Spinal cord (tissue), 10 donors: ENCODE data around the gene PRDX6. TPM values are rescaled to one million over a fixed set of nuclear protein-coding genes. Genes with fewer than 3 reads are reported as not detected.
"Not testable (repeated sequence)": the region's sequence is repeated elsewhere in the genome, so short reads cannot be mapped to it uniquely, and the experiment has no call there.

Experiments used
- DNase-seq, 6 donors: peaks; one replicate each; pipeline versions ENCODE4 v3.0.0 to v3.0.0-alpha.2; 2013 to 2015; ENCODE audit warnings: low spot score in 6 of 6, low read depth in 4 of 6
- H3K27ac ChIP-seq: one replicate; pipeline ENCODE4 v1.5.1; 2013; ENCODE audit warnings: low read depth, low read length, control low read depth
- H3K27me3 ChIP-seq: one replicate; pipeline ENCODE4 v1.6.1; 2013; ENCODE audit warnings: low read length; ENCODE audit not compliant: control insufficient read depth, insufficient read depth
- H3K36me3 ChIP-seq: one replicate; pipeline ENCODE4 v1.6.1; 2013; ENCODE audit warnings: low read length; ENCODE audit not compliant: control insufficient read depth, insufficient read depth
- H3K4me1 ChIP-seq: one replicate; pipeline ENCODE4 v1.6.1; 2013; ENCODE audit warnings: low read length; ENCODE audit not compliant: control insufficient read depth, insufficient read depth
- H3K4me3 ChIP-seq: one replicate; pipeline ENCODE4 v1.5.1; 2013; ENCODE audit warnings: low read depth, low read length, control low read depth
- H3K9me3 ChIP-seq: one replicate; pipeline ENCODE4 v1.6.1; 2013; ENCODE audit warnings: low read length; ENCODE audit not compliant: control insufficient read depth, insufficient read depth
- WGBS: methylation state at CpG from one replicate; pipeline ENCODE4 v1.1.5; 2013; ENCODE audit warnings: missing lambda C conversion rate; ENCODE audit not compliant: insufficient coverage; 5-methylcytosine and 5-hydroxymethylcytosine counted together
- polyA plus RNA-seq, 2 donors: library from polyadenylated mRNA; unstranded; fragments of 120-200 nt; gene quantifications; one replicate each; pipeline ENCODE4 v1.2.1, GENCODE V29; 2013; ENCODE audit not compliant: insufficient read length in 2 of 2
- total RNA-seq, 2 donors: library from RNA; depleted of rRNA in 1 of 2; stranded (reverse); fragments of 120-200 nt in 1 of 2; fragments of >200 nt in 1 of 2; gene quantifications; one replicate each; pipeline versions ENCODE4 v1.2.3 to v1.2.4, GENCODE V29; 2013 to 2014
- donor health status: healthy.

PRDX6 gene
- total and polyA plus RNA-seq, 4 donors = 99.9 to 150 (median 139) TPM

- H3K27ac ChIP-seq = no peak overlapping the region
- no peak for DNase-seq
- H3K36me3 ChIP-seq = no peaks in the 10 kb centered on the region
- WGBS = 85% methylated on average over 4 of the region's 6 CpGs
- H3K4me3 ChIP-seq = no peak overlapping the region
- peaks cover 4% of the 10 kb centered on the region for H3K4me1 ChIP-seq
- H3K27me3 ChIP-seq = no peaks in the 10 kb centered on the region
- H3K9me3 ChIP-seq = no peaks in the 10 kb centered on the region
Observed at GRCh38 chr1:173506437-173506836, 29.3 kb downstream of the PRDX6 start.

GRCh38 chr1:173507205-173507846 is 30.2 kb downstream of the PRDX6 start:
- peaks cover 4% of the 10 kb centered on the region for H3K4me1 ChIP-seq
- no peaks in the 10 kb centered on the region for H3K36me3 ChIP-seq
- H3K27me3 ChIP-seq = no peaks in the 10 kb centered on the region
- peak; percentile 36 to 86 (median 52) for DNase-seq
- no peaks in the 10 kb centered on the region for H3K9me3 ChIP-seq
- no peak overlapping the region for H3K4me3 ChIP-seq
- 7% methylated on average over 3 of the region's 3 CpGs for WGBS
- H3K27ac ChIP-seq = peak overlapping the region; percentile 45

GRCh38 chr1:173507847-173508209 is 30.7 kb downstream of the PRDX6 start:
- H3K27ac ChIP-seq = peak overlapping the region; percentile 45
- no peak overlapping the region for H3K4me3 ChIP-seq
- H3K9me3 ChIP-seq = no peaks in the 10 kb centered on the region
- H3K36me3 ChIP-seq = no peaks in the 10 kb centered on the region
- DNase-seq = no peak
- H3K4me1 ChIP-seq = peaks cover 4% of the 10 kb centered on the region
- H3K27me3 ChIP-seq = no peaks in the 10 kb centered on the region
- WGBS = 27% methylated on average over 3 of the region's 3 CpGs

- DNase-seq = no peak
Observed at GRCh38 chr1:173508541-173508940, 31.4 kb downstream of the PRDX6 start.

GRCh38 chr1:173509797-173510196 is 32.7 kb downstream of the PRDX6 start:
- Histone ChIP-seq H3K4me3 (no peak overlapping the region), H3K27me3 (no peaks in the 10 kb centered on the region), H3K27ac (no peak overlapping the region), H3K4me1 (peaks cover 4% of the 10 kb centered on the region), H3K36me3 (no peaks in the 10 kb centered on the region), H3K9me3 (no peaks in the 10 kb centered on the region)
- no peak for DNase-seq
- WGBS = no CpG with 5 or more reads among the region's 1 CpG

More at GRCh38 chr1:173508541-173508940, 31.4 kb downstream of the PRDX6 start:
- no peaks in the 10 kb centered on the region for H3K27me3 ChIP-seq
- peaks cover 4% of the 10 kb centered on the region for H3K4me1 ChIP-seq
- no peak overlapping the region for H3K27ac ChIP-seq
- H3K4me3 ChIP-seq = no peak overlapping the region
- WGBS = no CpG with 5 or more reads among the region's 2 CpGs
- no peaks in the 10 kb centered on the region for H3K9me3 ChIP-seq
- H3K36me3 ChIP-seq = no peaks in the 10 kb centered on the region

- H3K4me3 ChIP-seq, H3K36me3 ChIP-seq, DNase-seq, H3K27me3 ChIP-seq, H3K27ac ChIP-seq, H3K4me1 ChIP-seq, H3K9me3 ChIP-seq: not testable (repeated sequence)
- WGBS = 100% methylated on average over 1 of the region's 1 CpG
Observed at GRCh38 chr1:173514503-173514902, 37.4 kb downstream of the PRDX6 start.

GRCh38 chr1:173520799-173521198 is 43.7 kb downstream of the PRDX6 start:
- H3K4me1 ChIP-seq = no peaks in the 10 kb centered on the region
- H3K36me3 ChIP-seq = no peaks in the 10 kb centered on the region
- no peaks in the 10 kb centered on the region for H3K9me3 ChIP-seq
- no peak overlapping the region for H3K27ac ChIP-seq
- no peaks in the 10 kb centered on the region for H3K27me3 ChIP-seq
- no peak for DNase-seq
- H3K4me3 ChIP-seq = no peak overlapping the region
- WGBS = 100% methylated on average over 1 of the region's 2 CpGs

- no peak for DNase-seq
- no peaks in the 10 kb centered on the region for H3K36me3 ChIP-seq
- H3K27ac ChIP-seq = no peak overlapping the region
- no peaks in the 10 kb centered on the region for H3K27me3 ChIP-seq
- 80% methylated on average over 1 of the region's 3 CpGs for WGBS
- H3K4me1 ChIP-seq = no peaks in the 10 kb centered on the region
- no peaks in the 10 kb centered on the region for H3K9me3 ChIP-seq
- H3K4me3 ChIP-seq = no peak overlapping the region
Observed at GRCh38 chr1:173523329-173523728, 46.2 kb downstream of the PRDX6 start.

GRCh38 chr1:173525926-173526325 is 48.8 kb downstream of the PRDX6 start:
- Histone ChIP-seq H3K9me3 (no peaks in the 10 kb centered on the region), H3K4me1 (no peaks in the 10 kb centered on the region), H3K27ac (no peak overlapping the region), H3K27me3 (no peaks in the 10 kb centered on the region), H3K36me3 (no peaks in the 10 kb centered on the region), H3K4me3 (no peak overlapping the region)
- WGBS = no CpG with 5 or more reads among the region's 1 CpG
- peak in 1 of 6 donors; percentile 67 for DNase-seq

- DNase-seq = peak in 2 of 6 donors; percentile 41 to 50
- H3K9me3 ChIP-seq = no peaks in the 10 kb centered on the region
- H3K27ac ChIP-seq = no peak overlapping the region
- H3K4me1 ChIP-seq = no peaks in the 10 kb centered on the region
- WGBS = 50% methylated on average over 1 of the region's 3 CpGs
- no peak overlapping the region for H3K4me3 ChIP-seq
- no peaks in the 10 kb centered on the region for H3K27me3 ChIP-seq
- H3K36me3 ChIP-seq = no peaks in the 10 kb centered on the region
Observed at GRCh38 chr1:173527151-173527826, 50.2 kb downstream of the PRDX6 start.
